Thyroid gland (tissue), 4 donors: ENCODE data around the gene CUL9. TPM values are rescaled to one million over a fixed set of nuclear protein-coding genes. Genes with fewer than 3 reads are reported as not detected.

Source experiments
- DNase-seq, 2 donors: peaks; one replicate each; pipeline ENCODE4 v3.0.0-alpha.2; 2019
- H3K27ac ChIP-seq, 3 donors: fragments of 200-600 bp; sonication (generic); 1 replicate in 2 of 3; 2 replicates in 1 of 3; pipeline ENCODE4 v1.5.1; 2016 to 2019; ENCODE audit warnings: mild to moderate bottlenecking in 1 of 3, moderate library complexity in 1 of 3
- H3K27me3 ChIP-seq: fragments of 200-600 bp; sonication (generic); one replicate; pipeline ENCODE4 v1.5.1; 2019
- H3K36me3 ChIP-seq, 2 donors: fragments of 200-600 bp; sonication (generic); one replicate each; pipeline ENCODE4 v1.5.1; 2016 to 2019
- H3K4me1 ChIP-seq, 2 donors: fragments of 200-600 bp; sonication (generic); one replicate each; pipeline ENCODE4 v1.5.1; 2017 to 2019
- H3K4me3 ChIP-seq, 3 donors: fragments of 200-600 bp; sonication (generic); replicated peaks in 1 of 3; 1 replicate in 2 of 3; 2 replicates in 1 of 3; pipeline ENCODE4 v1.5.1; 2016; ENCODE audit warnings: mild to moderate bottlenecking in 1 of 3
- H3K9me3 ChIP-seq: fragments of 200-600 bp; sonication (generic); one replicate; pipeline ENCODE4 v1.5.1; 2017
- CTCF ChIP-seq, 6 experiments: fragments of 200-600 bp in 3 of 6; fragments of 450-650 bp in 3 of 6; sonication (generic) in 3 of 6; IDR thresholded peaks; one replicate each; pipeline ENCODE4 v1.5.1; 2016 to 2019; ENCODE audit warnings: antibody characterized with exemption in 6 of 6, mild to moderate bottlenecking in 2 of 6, inconsistent platforms in 1 of 6, moderate library complexity in 1 of 6
- POLR2A ChIP-seq, 2 donors: fragments of 450-650 bp; IDR thresholded peaks; one replicate each; pipeline ENCODE4 v1.6.1; 2017; ENCODE audit warnings: antibody characterized with exemption in 2 of 2, mild to moderate bottlenecking in 2 of 2, moderate library complexity in 1 of 2
- WGBS, 2 donors: methylation state at CpG; one replicate each; pipeline ENCODE4 v1.1.5; 2017; 5-methylcytosine and 5-hydroxymethylcytosine counted together
- intact Hi-C: fragments of 100-400 bp; cut with DNase I; formaldehyde crosslinking; loops from one replicate; pipeline ENCODE4 v1.15.1; 2023
- total RNA-seq, 4 donors: library from RNA; depleted of rRNA; stranded (reverse); fragments of >200 nt; gene quantifications; one replicate each; pipeline ENCODE4 v1.2.3, GENCODE V29; 2016

The CUL9 gene
- total RNA-seq, 4 donors from 2014 or later = 39.7 to 63.3 (median 59.0) TPM

GRCh38 chr6:43186706-43187105 lies 4.7 kb downstream of the CUL9 start:
- no peak for DNase-seq
- 95 to 99% methylated on average over 4 of the region's 4 CpGs for WGBS, 2 donors
- Histone ChIP-seq H3K9me3 (no peaks in the 10 kb centered on the region), H3K36me3 (peaks cover 10 to 36% of the 10 kb centered on the region in 2 donors), H3K4me3 (no peak overlapping the region), H3K27ac (no peak overlapping the region), H3K27me3 (no peaks in the 10 kb centered on the region), H3K4me1 (peaks cover 9 to 10% of the 10 kb centered on the region in 2 donors)
- intact Hi-C loops = no loop called here
- no peak for TF ChIP-seq CTCF (IDR thresholded peaks at IDR 0.05)

- H3K4me3 ChIP-seq = no peak overlapping the region
- DNase-seq = no peak
These were observed 5.8 kb downstream of the CUL9 start for GRCh38 chr6:43187821-43188220.

GRCh38 chr6:43188426-43188825 lies 6.4 kb downstream of the CUL9 start:
- Histone ChIP-seq H3K36me3 (peaks cover 15 to 43% of the 10 kb centered on the region in 2 donors), H3K27ac (no peak overlapping the region), H3K4me1 (peaks cover 0 to under 1% of the 10 kb centered on the region in 2 donors), H3K9me3 (no peaks in the 10 kb centered on the region), H3K27me3 (no peaks in the 10 kb centered on the region), H3K4me3 (no peak overlapping the region)
- DNase-seq = no peak
- TF ChIP-seq POLR2A (IDR thresholded peaks at IDR 0.05) (no peak), CTCF (IDR thresholded peaks at IDR 0.05) (no peak)
- WGBS, 2 donors = 93% methylated on average over 8 to 10 of the region's 10 CpGs
- intact Hi-C loops = no loop called here

More at GRCh38 chr6:43187821-43188220, 5.8 kb downstream of the CUL9 start:
- WGBS, 2 donors = 95 to 98% methylated on average over 7 of the region's 7 CpGs
- Histone ChIP-seq H3K27ac (no peak overlapping the region), H3K9me3 (no peaks in the 10 kb centered on the region), H3K4me1 (peaks cover 3 to 6% of the 10 kb centered on the region in 2 donors), H3K27me3 (no peaks in the 10 kb centered on the region), H3K36me3 (peaks cover 13 to 38% of the 10 kb centered on the region in 2 donors)
- no peak for TF ChIP-seq CTCF (IDR thresholded peaks at IDR 0.05)
- no peak for TF ChIP-seq POLR2A (IDR thresholded peaks at IDR 0.05)
- intact Hi-C loops = no loop called here

GRCh38 chr6:43189776-43190304 lies 7.8 kb downstream of the CUL9 start:
- Histone ChIP-seq H3K27me3 (no peaks in the 10 kb centered on the region), H3K36me3 (peaks cover 15 to 40% of the 10 kb centered on the region in 2 donors), H3K9me3 (no peaks in the 10 kb centered on the region), H3K4me1 (no peaks in the 10 kb centered on the region), H3K27ac (no peak overlapping the region), H3K4me3 (no peak overlapping the region)
- TF ChIP-seq POLR2A (IDR thresholded peaks at IDR 0.05) (no peak), CTCF (IDR thresholded peaks at IDR 0.05) (no peak)
- WGBS, 2 donors = 90 to 91% methylated on average over 6 of the region's 6 CpGs
- intact Hi-C loops = no loop called here
- no peak for DNase-seq

GRCh38 chr6:43192911-43193310 lies 10.9 kb downstream of the CUL9 start:
- H3K27ac ChIP-seq = no peak overlapping the region
- H3K36me3 ChIP-seq = peaks cover 25 to 35% of the 10 kb centered on the region in 2 donors
- H3K9me3 ChIP-seq = no peaks in the 10 kb centered on the region
- WGBS, 2 donors = 95% methylated on average over 9 of the region's 9 CpGs
- DNase-seq = no peak
- intact Hi-C loops = no loop called here
- H3K27me3 ChIP-seq = no peaks in the 10 kb centered on the region
- no peak overlapping the region for H3K4me3 ChIP-seq
- no peaks in the 10 kb centered on the region for H3K4me1 ChIP-seq
- TF ChIP-seq CTCF (IDR thresholded peaks at IDR 0.05) (no peak), POLR2A (IDR thresholded peaks at IDR 0.05) (no peak)
